K562 (cell line): ENCODE measurements around the gene SUPT5H. TPM values are rescaled to one million over a fixed set of nuclear protein-coding genes. Genes with fewer than 3 reads are reported as not detected.

ENCODE experiments used
- CREB1 ChIP-seq, 2 experiments: sonication (generic) in 1 of 2; formaldehyde crosslinking in 1 of 2; IDR thresholded peaks; 2 replicates each; pipeline versions ENCODE4 v1.6.1 to v1.8.0; 2012 to 2022; ENCODE audit warnings: inconsistent platforms in 1 of 2, mild to moderate bottlenecking in 1 of 2, missing genetic modification reagents in 1 of 2, moderate library complexity in 1 of 2
- GATA2 ChIP-seq: sonication (generic); formaldehyde crosslinking; IDR thresholded peaks from 2 replicates; pipeline ENCODE4 v1.4.0; 2020; ENCODE audit warnings: mild to moderate bottlenecking, missing genetic modification reagents
- NUFIP1 ChIP-seq: fragments of 450-650 bp; IDR thresholded peaks from 2 replicates; pipeline ENCODE4 v1.6.1; 2018; ENCODE audit not compliant: partially characterized antibody
- OTX1 ChIP-seq: fragments of 450-650 bp; formaldehyde crosslinking; IDR thresholded peaks from 2 replicates; pipeline ENCODE4 v1.4.0; 2022; ENCODE audit warnings: mild to moderate bottlenecking
- ZNF79 ChIP-seq: fragments of 250-450 bp; sonication (Bioruptor Pico); IDR thresholded peaks from 2 replicates; pipeline ENCODE4 v1.4.0; 2020; ENCODE audit warnings: low read depth, mild to moderate bottlenecking, moderate library complexity
- polyA plus RNA-seq, 8 experiments: library from polyadenylated mRNA; depleted of rRNA in 4 of 8; stranded (reverse) in 5 of 8; unstranded in 3 of 8; fragments of >200 nt; fragmentation: Nextera tagmentation in 2 of 8; fragmentation: Illumina TruSeq in 1 of 8; extraction: Ambion mirVana in 2 of 8; extraction: Trizol in 1 of 8; gene quantifications; 2 replicates each; pipeline versions ENCODE4 v1.2.1 to v1.2.3, GENCODE V29; 2011 to 2014; ENCODE audit warnings: inconsistent platforms in 1 of 8, missing spikeins in 1 of 8
- total RNA-seq, 7 experiments: library from RNA; depleted of rRNA in 6 of 7; stranded (reverse); fragments of >200 nt in 6 of 7; fragmentation: Illumina TruSeq in 2 of 7; extraction: Trizol in 2 of 7; gene quantifications; 2 replicates each; pipeline versions ENCODE4 v1.2.1 to v1.2.3, GENCODE V29; 2011 to 2021; ENCODE audit warnings: low replicate concordance in 1 of 7
- TF ChIP-seq, protein P1 (sequence below): sonication (generic); formaldehyde crosslinking; IDR thresholded peaks from 2 replicates; pipeline ENCODE4 v1.8.1; 2023; ENCODE audit warnings: missing genetic modification reagents, mild to moderate bottlenecking, borderline replicate concordance
- TF ChIP-seq, protein P2 (sequence below): fragments of 250-450 bp; sonication (Bioruptor Pico); IDR thresholded peaks from 2 replicates; pipeline ENCODE4 v1.5.0; 2020; ENCODE audit warnings: mild to moderate bottlenecking, borderline replicate concordance
- TF ChIP-seq, protein P3 (sequence below): fragments of 250-450 bp; sonication (Bioruptor Pico); IDR thresholded peaks from 2 replicates; pipeline ENCODE4 v1.9.0; 2021; ENCODE audit warnings: mild to moderate bottlenecking
- TF ChIP-seq, protein P4 (sequence below), 2 experiments: fragments of 450-650 bp; formaldehyde crosslinking in 1 of 2; IDR thresholded peaks; 2 replicates each; pipeline versions ENCODE4 v1.4.0 to v1.6.1; 2014 to 2020; ENCODE audit warnings: mild to moderate bottlenecking in 2 of 2, borderline replicate concordance in 1 of 2, low read depth in 1 of 2

SUPT5H gene
- total and polyA plus RNA-seq, 9 of the 15 experiments (the other 6 are each of a cell fraction or from before 2014, with no cell fraction given), result 13.3 to 85.9 (median 35.9) TPM

DNA sequence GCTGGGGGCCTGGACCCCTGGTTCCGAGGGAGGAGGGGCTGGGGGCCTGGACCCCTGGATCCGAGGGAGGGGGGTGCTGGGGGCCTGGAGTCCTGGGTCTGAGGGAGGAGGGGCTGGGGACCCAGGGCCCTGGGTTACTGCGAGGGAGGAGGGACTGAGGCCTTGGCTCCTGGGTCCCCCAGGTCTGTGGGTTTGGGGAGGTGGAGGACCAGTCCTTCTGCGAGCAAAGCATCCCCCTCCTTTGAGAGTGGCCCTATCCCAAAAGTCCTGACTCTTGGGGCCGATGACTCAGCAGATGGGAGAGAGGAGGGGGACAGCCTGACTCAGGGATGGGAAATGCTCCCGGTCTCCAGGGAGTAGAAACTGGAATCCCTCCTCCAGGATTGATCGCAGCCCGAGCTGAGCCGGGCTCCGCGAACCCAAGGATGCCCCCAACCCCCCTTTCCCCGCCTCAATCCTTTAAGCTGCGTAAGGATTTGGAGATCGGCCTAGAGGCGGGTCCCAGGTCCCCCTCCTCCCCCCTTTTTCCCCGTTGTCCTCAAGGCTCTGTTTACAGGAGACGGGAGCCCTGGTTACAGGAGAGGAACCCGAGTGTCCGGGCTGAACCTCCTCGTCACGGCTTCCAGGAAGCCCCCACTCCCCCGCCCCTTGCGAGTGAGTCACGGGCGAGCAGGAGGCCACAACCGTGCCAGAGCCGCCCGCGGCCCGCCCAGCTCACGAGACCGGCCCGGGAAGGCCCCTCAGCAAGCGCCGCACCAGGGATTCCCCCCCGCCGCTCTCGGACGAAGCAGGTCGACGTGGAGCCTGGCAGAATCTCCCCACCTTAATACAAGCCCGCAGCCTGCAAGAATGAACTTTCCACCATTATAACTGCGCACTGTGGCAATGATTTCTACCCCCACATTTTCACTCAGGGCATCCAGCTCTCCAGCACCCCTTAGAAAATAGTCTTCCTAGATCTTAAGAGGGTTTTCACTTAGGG is 41.8 kb upstream of the SUPT5H start (continued):
- TF ChIP-seq, protein P1, sequence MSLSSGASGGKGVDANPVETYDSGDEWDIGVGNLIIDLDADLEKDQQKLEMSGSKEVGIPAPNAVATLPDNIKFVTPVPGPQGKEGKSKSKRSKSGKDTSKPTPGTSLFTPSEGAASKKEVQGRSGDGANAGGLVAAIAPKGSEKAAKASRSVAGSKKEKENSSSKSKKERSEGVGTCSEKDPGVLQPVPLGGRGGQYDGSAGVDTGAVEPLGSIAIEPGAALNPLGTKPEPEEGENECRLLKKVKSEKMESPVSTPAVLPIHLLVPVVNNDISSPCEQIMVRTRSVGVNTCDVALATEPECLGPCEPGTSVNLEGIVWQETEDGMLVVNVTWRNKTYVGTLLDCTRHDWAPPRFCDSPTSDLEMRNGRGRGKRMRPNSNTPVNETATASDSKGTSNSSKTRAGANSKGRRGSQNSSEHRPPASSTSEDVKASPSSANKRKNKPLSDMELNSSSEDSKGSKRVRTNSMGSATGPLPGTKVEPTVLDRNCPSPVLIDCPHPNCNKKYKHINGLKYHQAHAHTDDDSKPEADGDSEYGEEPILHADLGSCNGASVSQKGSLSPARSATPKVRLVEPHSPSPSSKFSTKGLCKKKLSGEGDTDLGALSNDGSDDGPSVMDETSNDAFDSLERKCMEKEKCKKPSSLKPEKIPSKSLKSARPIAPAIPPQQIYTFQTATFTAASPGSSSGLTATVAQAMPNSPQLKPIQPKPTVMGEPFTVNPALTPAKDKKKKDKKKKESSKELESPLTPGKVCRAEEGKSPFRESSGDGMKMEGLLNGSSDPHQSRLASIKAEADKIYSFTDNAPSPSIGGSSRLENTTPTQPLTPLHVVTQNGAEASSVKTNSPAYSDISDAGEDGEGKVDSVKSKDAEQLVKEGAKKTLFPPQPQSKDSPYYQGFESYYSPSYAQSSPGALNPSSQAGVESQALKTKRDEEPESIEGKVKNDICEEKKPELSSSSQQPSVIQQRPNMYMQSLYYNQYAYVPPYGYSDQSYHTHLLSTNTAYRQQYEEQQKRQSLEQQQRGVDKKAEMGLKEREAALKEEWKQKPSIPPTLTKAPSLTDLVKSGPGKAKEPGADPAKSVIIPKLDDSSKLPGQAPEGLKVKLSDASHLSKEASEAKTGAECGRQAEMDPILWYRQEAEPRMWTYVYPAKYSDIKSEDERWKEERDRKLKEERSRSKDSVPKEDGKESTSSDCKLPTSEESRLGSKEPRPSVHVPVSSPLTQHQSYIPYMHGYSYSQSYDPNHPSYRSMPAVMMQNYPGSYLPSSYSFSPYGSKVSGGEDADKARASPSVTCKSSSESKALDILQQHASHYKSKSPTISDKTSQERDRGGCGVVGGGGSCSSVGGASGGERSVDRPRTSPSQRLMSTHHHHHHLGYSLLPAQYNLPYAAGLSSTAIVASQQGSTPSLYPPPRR (CRISPR knock-in tag), result no peak
- TF ChIP-seq, protein P2, sequence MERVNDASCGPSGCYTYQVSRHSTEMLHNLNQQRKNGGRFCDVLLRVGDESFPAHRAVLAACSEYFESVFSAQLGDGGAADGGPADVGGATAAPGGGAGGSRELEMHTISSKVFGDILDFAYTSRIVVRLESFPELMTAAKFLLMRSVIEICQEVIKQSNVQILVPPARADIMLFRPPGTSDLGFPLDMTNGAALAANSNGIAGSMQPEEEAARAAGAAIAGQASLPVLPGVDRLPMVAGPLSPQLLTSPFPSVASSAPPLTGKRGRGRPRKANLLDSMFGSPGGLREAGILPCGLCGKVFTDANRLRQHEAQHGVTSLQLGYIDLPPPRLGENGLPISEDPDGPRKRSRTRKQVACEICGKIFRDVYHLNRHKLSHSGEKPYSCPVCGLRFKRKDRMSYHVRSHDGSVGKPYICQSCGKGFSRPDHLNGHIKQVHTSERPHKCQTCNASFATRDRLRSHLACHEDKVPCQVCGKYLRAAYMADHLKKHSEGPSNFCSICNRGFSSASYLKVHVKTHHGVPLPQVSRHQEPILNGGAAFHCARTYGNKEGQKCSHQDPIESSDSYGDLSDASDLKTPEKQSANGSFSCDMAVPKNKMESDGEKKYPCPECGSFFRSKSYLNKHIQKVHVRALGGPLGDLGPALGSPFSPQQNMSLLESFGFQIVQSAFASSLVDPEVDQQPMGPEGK (CRISPR knock-in tag), result no peak
- TF ChIP-seq ZNF79 (CRISPR knock-in tag) (no peak), GATA2 (CRISPR knock-in tag) (no peak), OTX1 (no peak), NUFIP1 (no peak), CREB1 (IDR thresholded peaks at IDR 0.05) (peak; percentile 64), CREB1 (CRISPR knock-in tag; IDR thresholded peaks at IDR 0.05) (peak; percentile 74)
- TF ChIP-seq, protein P3, sequence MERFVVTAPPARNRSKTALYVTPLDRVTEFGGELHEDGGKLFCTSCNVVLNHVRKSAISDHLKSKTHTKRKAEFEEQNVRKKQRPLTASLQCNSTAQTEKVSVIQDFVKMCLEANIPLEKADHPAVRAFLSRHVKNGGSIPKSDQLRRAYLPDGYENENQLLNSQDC (CRISPR knock-in tag), result no peak
- TF ChIP-seq, protein P4, sequence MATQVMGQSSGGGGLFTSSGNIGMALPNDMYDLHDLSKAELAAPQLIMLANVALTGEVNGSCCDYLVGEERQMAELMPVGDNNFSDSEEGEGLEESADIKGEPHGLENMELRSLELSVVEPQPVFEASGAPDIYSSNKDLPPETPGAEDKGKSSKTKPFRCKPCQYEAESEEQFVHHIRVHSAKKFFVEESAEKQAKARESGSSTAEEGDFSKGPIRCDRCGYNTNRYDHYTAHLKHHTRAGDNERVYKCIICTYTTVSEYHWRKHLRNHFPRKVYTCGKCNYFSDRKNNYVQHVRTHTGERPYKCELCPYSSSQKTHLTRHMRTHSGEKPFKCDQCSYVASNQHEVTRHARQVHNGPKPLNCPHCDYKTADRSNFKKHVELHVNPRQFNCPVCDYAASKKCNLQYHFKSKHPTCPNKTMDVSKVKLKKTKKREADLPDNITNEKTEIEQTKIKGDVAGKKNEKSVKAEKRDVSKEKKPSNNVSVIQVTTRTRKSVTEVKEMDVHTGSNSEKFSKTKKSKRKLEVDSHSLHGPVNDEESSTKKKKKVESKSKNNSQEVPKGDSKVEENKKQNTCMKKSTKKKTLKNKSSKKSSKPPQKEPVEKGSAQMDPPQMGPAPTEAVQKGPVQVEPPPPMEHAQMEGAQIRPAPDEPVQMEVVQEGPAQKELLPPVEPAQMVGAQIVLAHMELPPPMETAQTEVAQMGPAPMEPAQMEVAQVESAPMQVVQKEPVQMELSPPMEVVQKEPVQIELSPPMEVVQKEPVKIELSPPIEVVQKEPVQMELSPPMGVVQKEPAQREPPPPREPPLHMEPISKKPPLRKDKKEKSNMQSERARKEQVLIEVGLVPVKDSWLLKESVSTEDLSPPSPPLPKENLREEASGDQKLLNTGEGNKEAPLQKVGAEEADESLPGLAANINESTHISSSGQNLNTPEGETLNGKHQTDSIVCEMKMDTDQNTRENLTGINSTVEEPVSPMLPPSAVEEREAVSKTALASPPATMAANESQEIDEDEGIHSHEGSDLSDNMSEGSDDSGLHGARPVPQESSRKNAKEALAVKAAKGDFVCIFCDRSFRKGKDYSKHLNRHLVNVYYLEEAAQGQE (IDR thresholded peaks at IDR 0.05; ENCODE audit: borderline replicate concordance), result no peak; the same call in 1 of the 2 replicates
- TF ChIP-seq, protein P4 (CRISPR knock-in tag; IDR thresholded peaks at IDR 0.05; ENCODE audit: low read depth), result no peak
